HG03025 (cell line): ENCODE data around the gene RNF169.
"Not testable (repeated sequence)": the region's sequence is repeated elsewhere in the genome, so short reads cannot be mapped to it uniquely, and the experiment has no call there.

Experiments
- ATAC-seq: cut with Tn5 transposase; IDR thresholded peaks from one replicate; pipeline ENCODE4 v1.9.1; 2021; ENCODE audit warnings: mild to moderate bottlenecking, moderate library complexity; ENCODE audit not compliant: unreplicated experiment, low FRiP score

RNF169 gene

DNA sequence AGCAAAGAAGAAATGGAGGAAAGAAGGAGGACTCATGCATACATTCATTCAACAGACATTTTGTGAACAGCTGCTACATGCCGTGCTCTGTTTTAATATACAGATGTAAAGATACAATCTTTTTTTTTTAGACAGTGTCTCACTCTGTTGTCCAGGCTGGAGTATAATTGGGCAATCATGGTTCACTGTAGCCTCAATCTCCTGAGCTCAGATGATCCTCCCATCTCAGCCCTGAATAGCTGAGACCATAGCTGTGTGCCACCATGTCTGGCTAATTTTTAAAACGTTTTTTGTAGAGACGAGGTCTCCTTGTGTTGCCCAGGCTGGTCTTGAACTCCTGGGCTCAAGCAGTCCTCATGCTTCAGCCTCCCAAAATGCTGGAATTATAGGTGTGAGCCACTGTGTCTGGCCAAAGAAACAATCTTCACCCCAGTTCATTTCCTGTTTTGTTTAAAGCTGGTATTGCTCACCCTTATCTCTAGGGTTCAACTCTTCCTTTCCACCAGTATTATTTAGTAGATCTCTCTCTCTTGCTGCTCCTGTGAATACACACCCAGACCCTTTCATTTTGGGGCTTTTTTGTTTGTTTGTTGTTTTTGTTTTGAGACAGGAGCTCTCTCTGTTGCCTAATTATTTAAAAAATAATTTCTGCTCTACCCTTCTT, 69.8 kb downstream of the RNF169 start:
- no peak for ATAC-seq

DNA sequence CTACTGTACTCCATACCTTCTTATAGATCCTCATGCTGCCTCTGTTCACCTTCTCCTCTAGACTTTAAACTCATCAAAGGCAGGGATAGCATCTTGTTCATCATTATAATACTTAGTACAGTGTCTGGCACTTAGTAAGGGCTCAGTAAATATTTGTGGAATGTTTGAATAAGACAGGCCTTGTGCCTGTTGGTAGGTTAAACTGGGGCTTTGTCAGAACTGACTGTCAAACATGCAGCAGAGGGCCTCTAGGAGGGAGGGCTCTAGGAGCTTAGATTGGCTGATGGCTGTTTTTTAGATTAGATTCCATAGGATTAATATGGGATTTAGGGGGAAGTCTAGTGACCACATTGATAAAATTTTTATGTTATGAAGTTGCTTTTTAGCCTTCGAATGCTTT, 70.8 kb downstream of the RNF169 start:
- ATAC-seq = no peak

- ATAC-seq = no peak
Observed at GRCh38 chr11:74820763-74821162, 72.1 kb downstream of the RNF169 start.

GRCh38 chr11:74822170-74822569, 73.5 kb downstream of the RNF169 start:
- no peak for ATAC-seq

- no peak for ATAC-seq
Observed at GRCh38 chr11:74824285-74824982, 75.8 kb downstream of the RNF169 start.

GRCh38 chr11:74825596-74825995, 76.9 kb downstream of the RNF169 start:
- ATAC-seq = not testable (repeated sequence)

GRCh38 chr11:74826901-74827300, 78.3 kb downstream of the RNF169 start:
- ATAC-seq = no peak

DNA sequence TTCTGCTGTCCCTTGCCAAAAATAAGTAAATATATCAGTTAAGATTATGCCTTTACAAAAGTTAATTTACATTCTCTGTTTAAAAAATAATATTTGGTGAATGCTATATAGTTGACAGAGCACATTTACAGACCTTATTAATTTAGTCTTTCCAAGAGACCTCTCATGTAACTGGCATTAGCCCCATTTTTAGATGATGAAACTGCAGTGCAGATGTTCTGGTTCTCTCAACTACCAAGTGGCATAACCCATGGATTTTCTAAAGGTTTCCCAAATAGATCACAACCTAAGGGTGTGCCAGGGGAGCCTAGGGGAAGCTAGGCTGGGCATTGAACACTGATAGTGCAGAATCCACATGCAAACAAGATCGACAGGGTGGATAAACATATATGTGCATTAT, 88.5 kb downstream of the RNF169 start:
- ATAC-seq = no peak

DNA sequence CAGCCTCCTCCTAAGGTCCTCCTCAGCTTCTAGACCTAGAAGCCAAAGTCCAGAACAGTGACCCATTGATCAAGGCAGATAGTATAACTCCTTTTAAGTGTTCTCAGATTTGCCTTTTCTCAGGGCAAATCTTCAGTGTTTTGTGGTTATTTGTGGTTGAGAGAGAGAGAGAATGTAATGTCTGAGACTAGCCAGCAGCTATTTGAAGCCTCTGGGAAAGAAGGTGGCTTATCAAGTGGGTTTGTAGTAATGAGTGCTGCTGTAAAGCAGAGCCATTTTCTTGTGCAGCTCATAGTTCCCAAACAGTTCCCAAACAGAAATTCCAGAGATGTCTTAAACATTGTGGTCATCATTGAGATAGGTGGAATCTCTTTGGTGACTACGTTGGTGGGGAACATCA, 89.5 kb downstream of the RNF169 start:
- no peak for ATAC-seq

GRCh38 chr11:74839446-74839845, 90.8 kb downstream of the RNF169 start:
- no peak for ATAC-seq

- ATAC-seq = no peak
Observed at GRCh38 chr11:74839971-74840370, 91.3 kb downstream of the RNF169 start.

DNA sequence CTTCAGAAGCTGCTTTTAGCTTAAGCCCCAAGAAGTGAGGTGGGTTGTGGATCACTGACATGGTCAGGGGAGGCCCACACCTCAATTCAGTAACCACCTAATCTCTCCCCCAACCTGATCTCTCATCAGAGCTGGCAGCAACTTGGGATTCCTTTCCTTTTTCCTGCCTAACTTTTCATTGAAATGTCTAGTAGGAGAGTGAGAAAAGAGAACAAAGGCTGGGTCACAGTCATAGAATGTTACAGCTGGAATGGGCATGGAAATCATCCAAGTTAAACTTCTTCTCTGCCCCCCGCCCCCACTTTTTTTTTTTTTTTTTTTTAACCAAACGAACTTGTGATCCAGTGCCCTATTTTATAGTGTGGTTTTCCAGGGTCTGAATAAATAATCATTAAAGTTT, 91.8 kb downstream of the RNF169 start:
- ATAC-seq = no peak

DNA sequence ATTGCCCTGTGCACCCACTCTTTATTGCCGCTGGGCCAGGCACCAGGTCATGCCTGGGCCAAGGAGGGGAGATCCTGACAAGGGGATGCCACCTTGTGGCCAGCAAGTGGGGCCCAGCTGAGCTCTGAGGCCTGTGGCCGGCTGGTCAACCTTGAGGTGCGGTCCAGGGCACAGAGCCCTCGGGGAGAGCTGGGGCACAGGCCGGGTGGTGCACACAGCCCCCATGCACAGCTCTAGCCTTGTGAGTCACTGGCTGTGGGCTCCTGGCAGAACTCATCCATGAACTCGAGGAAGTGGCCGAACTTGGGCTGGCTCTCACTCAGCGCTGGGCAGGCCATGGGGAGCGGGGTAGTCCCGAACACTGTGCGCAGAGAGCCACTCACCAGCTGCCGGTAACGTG, 94.3 kb downstream of the RNF169 start:
- no peak for ATAC-seq

GRCh38 chr11:74844072-74844471, 95.4 kb downstream of the RNF169 start:
- no peak for ATAC-seq

- no peak for ATAC-seq
Observed at GRCh38 chr11:74844865-74845264, 96.2 kb downstream of the RNF169 start.

DNA sequence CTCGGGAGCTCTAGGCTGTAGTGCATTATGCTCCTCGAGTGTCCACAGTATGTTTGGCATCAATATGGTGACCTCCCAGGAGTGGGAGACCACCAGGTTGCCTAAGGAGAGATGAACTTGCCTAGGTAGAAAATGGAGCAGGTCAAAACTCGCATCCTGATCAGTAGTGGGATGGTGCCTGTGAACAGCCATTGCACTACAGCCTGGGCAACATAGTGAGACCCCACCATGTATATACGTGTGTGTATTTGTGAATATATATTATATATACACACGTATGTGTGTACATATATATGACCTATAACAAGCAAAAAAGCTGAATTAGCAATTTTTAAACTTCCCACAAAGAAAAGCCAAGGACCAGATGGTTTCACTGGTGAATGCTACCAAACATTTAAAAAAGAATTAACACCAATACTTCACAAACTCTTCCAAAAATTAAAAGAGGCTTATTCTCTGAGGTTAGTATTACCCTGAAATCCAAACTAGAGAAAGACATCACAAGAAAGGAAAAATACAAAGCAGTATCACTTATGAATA, 97.4 kb downstream of the RNF169 start:
- no peak for ATAC-seq

DNA sequence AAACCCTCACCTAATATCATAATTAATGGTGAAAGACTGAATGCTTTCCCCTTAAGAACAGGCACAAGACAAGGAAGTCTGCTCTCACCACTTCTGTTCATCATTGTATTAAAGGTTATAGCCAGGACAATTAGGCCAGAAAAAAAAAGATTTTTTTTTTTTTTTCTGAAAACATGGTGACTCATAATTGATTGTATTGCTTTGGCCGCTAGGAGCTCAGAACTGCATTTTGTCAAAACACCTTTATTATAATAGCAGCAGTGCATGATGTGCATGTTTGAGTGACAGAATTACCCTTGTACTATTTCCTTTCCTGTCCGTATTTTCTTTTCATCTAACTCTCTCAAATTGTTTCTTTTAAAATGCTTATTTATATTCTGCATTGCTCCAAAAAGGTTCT, 98.1 kb downstream of the RNF169 start:
- no peak for ATAC-seq

GRCh38 chr11:74847395-74847794, 98.7 kb downstream of the RNF169 start:
- ATAC-seq = no peak

- ATAC-seq = no peak
Observed at GRCh38 chr11:74847895-74848294, 99.2 kb downstream of the RNF169 start.

DNA sequence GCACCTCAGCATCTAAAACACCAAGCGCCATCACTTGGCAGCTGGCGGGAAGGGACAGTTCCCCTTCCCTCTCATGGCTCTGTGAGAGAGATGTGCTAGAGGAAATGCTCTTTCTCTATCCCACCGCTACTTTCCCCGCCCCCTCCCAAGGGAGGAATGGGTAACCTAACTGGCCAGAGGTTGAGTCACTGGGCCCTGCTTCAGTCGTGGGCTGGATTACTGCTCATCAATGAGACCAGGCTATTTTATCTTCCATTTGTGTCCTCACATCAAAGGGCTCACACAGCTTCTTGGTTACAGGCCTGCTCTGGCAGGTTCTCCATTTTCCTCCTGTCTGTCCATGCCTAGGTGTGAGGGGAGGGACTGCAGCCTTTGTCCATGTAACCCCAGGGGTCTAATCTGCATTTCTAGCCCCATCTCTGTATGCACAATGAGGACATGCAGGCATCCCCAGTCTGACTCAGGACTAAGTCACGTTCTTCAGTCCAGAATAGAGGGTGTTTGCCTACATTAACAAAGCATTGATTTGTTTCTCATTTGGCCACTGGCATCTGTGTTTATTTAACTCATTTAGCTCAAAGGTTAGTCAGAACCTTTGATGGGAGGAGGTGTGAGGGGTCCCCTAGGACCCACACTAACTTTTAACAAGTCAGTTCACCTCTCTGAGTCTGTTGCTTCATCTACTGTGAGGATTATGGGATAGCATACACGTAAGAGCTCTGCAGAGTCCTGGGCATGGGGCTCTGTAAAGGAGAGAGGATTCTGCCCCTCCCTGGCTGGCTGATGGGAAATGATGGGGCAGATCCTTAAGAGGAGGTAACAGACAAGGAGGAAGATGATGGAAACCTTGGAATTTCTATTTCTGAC, 101.1 kb downstream of the RNF169 start:
- no peak for ATAC-seq

DNA sequence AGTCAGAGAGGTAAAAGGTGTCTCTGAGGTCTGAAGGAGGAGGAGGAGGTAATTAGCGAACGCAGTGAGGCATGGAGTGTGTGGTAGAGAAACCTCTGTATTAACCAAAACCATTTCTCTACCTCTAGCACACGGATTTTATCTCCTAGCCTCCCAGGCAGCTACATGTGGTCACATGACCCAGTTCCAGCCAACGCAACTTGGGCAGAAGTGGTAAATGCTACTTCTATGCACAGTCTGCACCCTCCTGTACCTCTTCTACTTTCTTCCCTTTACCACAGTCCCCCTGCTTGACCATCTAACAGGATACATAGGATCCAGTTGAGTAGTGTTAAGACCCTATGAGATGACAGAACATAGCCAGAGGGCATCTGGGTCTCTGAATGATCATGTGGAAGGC, 104.6 kb downstream of the RNF169 start:
- ATAC-seq = no peak
